Memory B cell (primary cell): ENCODE results near the gene NME9.

Source experiments
- ATAC-seq: fragments of 150-1000 bp; cut with Tn5 transposase; 2 replicates; pipeline ENCODE4 v1.10.0; 2021; ENCODE audit warnings: low read depth, mild to moderate bottlenecking, moderate library complexity
- DNase-seq, 2 donors: peaks; one replicate each; pipeline ENCODE4 v3.0.0; 2022; ENCODE audit warnings: low spot score in 2 of 2
- H3K27ac Mint-ChIP-seq: one replicate; pipeline ENCODE4 v1.8.0; 2022; ENCODE audit warnings: mild to moderate bottlenecking, moderate library complexity, mixed read lengths
- H3K27me3 Mint-ChIP-seq: one replicate; pipeline ENCODE4 v1.8.0; 2022; ENCODE audit warnings: mixed read lengths
- H3K36me3 Mint-ChIP-seq: one replicate; pipeline ENCODE4 v1.8.0; 2022; ENCODE audit warnings: mild to moderate bottlenecking, mixed read lengths
- H3K4me1 Mint-ChIP-seq: one replicate; pipeline ENCODE4 v1.8.0; 2022; ENCODE audit warnings: mixed read lengths
- H3K4me3 Mint-ChIP-seq: one replicate; pipeline ENCODE4 v1.8.0; 2022; ENCODE audit warnings: mild to moderate bottlenecking, moderate library complexity, mixed read lengths
- H3K9me3 Mint-ChIP-seq: one replicate; pipeline ENCODE4 v1.8.0; 2022; ENCODE audit warnings: mixed read lengths

The NME9 gene

GRCh38 chr3:138300647-138301046 lies 29.0 kb downstream of the NME9 start:
- no peak for ATAC-seq

GRCh38 chr3:138297876-138298275 lies 31.8 kb downstream of the NME9 start:
- Mint-ChIP-seq H3K4me1 (no peaks in the 10 kb centered on the region), H3K9me3 (no peaks in the 10 kb centered on the region), H3K27me3 (no peaks in the 10 kb centered on the region), H3K4me3 (no peak overlapping the region), H3K36me3 (peaks cover 20% of the 10 kb centered on the region), H3K27ac (no peak overlapping the region)
- DNase-seq: no peak
- no peak for ATAC-seq

More at GRCh38 chr3:138300647-138301046, 29.0 kb downstream of the NME9 start:
- Mint-ChIP-seq H3K27ac (no peak overlapping the region), H3K27me3 (no peaks in the 10 kb centered on the region), H3K4me3 (no peak overlapping the region), H3K9me3 (no peaks in the 10 kb centered on the region), H3K4me1 (no peaks in the 10 kb centered on the region), H3K36me3 (peaks cover 9% of the 10 kb centered on the region)
- DNase-seq: no peak

GRCh38 chr3:138297059-138297607 lies 32.5 kb downstream of the NME9 start:
- Mint-ChIP-seq H3K9me3 (no peaks in the 10 kb centered on the region), H3K36me3 (peaks cover 25% of the 10 kb centered on the region), H3K4me3 (no peak overlapping the region), H3K27me3 (no peaks in the 10 kb centered on the region), H3K4me1 (no peaks in the 10 kb centered on the region), H3K27ac (no peak overlapping the region)
- no peak for ATAC-seq
- no peak for DNase-seq

GRCh38 chr3:138296639-138297038 lies 33.0 kb downstream of the NME9 start:
- peaks cover 27% of the 10 kb centered on the region for H3K36me3 Mint-ChIP-seq
- DNase-seq (no peak), ATAC-seq (no peak)
- H3K4me3 Mint-ChIP-seq: no peak overlapping the region
- no peaks in the 10 kb centered on the region for H3K9me3 Mint-ChIP-seq
- no peaks in the 10 kb centered on the region for H3K4me1 Mint-ChIP-seq
- no peaks in the 10 kb centered on the region for H3K27me3 Mint-ChIP-seq
- H3K27ac Mint-ChIP-seq: no peak overlapping the region

GRCh38 chr3:138289701-138290100 lies 40.0 kb downstream of the NME9 start:
- ATAC-seq (no peak), DNase-seq (no peak)
- H3K27ac Mint-ChIP-seq: peak overlapping the region; percentile 15
- H3K4me3 Mint-ChIP-seq: no peak overlapping the region
- H3K9me3 Mint-ChIP-seq: no peaks in the 10 kb centered on the region
- H3K27me3 Mint-ChIP-seq: no peaks in the 10 kb centered on the region
- H3K4me1 Mint-ChIP-seq: no peaks in the 10 kb centered on the region
- peaks cover 35% of the 10 kb centered on the region for H3K36me3 Mint-ChIP-seq

GRCh38 chr3:138289260-138289659 lies 40.4 kb downstream of the NME9 start:
- H3K27me3 Mint-ChIP-seq: no peaks in the 10 kb centered on the region
- H3K36me3 Mint-ChIP-seq: peaks cover 35% of the 10 kb centered on the region
- ATAC-seq: no peak
- peak overlapping the region; percentile 15 for H3K27ac Mint-ChIP-seq
- DNase-seq: no peak
- H3K4me3 Mint-ChIP-seq: no peak overlapping the region
- no peaks in the 10 kb centered on the region for H3K4me1 Mint-ChIP-seq
- no peaks in the 10 kb centered on the region for H3K9me3 Mint-ChIP-seq

- ATAC-seq (no peak), DNase-seq (no peak)
- Mint-ChIP-seq H3K4me1 (no peaks in the 10 kb centered on the region), H3K27ac (no peak overlapping the region), H3K4me3 (no peak overlapping the region), H3K36me3 (peaks cover 21% of the 10 kb centered on the region), H3K27me3 (no peaks in the 10 kb centered on the region), H3K9me3 (no peaks in the 10 kb centered on the region)
Observed at GRCh38 chr3:138284957-138285477, 44.6 kb downstream of the NME9 start.

GRCh38 chr3:138284079-138284478 lies 45.6 kb downstream of the NME9 start:
- Mint-ChIP-seq H3K36me3 (peaks cover 12% of the 10 kb centered on the region), H3K4me3 (no peak overlapping the region), H3K9me3 (no peaks in the 10 kb centered on the region), H3K4me1 (no peaks in the 10 kb centered on the region), H3K27me3 (no peaks in the 10 kb centered on the region), H3K27ac (no peak overlapping the region)
- ATAC-seq (no peak), DNase-seq (no peak)

- H3K9me3 Mint-ChIP-seq: no peaks in the 10 kb centered on the region
- ATAC-seq: no peak
- H3K36me3 Mint-ChIP-seq: peaks cover 11% of the 10 kb centered on the region
- no peaks in the 10 kb centered on the region for H3K27me3 Mint-ChIP-seq
- no peak overlapping the region for H3K4me3 Mint-ChIP-seq
- no peaks in the 10 kb centered on the region for H3K4me1 Mint-ChIP-seq
- no peak overlapping the region for H3K27ac Mint-ChIP-seq
- no peak for DNase-seq
Observed at GRCh38 chr3:138282836-138283235, 46.8 kb downstream of the NME9 start.

- H3K4me3 Mint-ChIP-seq: no peak overlapping the region
- ATAC-seq (no peak), DNase-seq (no peak)
- H3K36me3 Mint-ChIP-seq: peaks cover 19% of the 10 kb centered on the region
- no peaks in the 10 kb centered on the region for H3K27me3 Mint-ChIP-seq
- H3K27ac Mint-ChIP-seq: no peak overlapping the region
- H3K4me1 Mint-ChIP-seq: no peaks in the 10 kb centered on the region
- H3K9me3 Mint-ChIP-seq: no peaks in the 10 kb centered on the region
Observed at GRCh38 chr3:138281561-138281960, 48.1 kb downstream of the NME9 start.

GRCh38 chr3:138271189-138271794 lies 58.4 kb downstream of the NME9 start:
- H3K9me3 Mint-ChIP-seq: no peaks in the 10 kb centered on the region
- peak overlapping the region; percentile 10 for H3K27ac Mint-ChIP-seq
- no peaks in the 10 kb centered on the region for H3K27me3 Mint-ChIP-seq
- no peak overlapping the region for H3K4me3 Mint-ChIP-seq
- H3K4me1 Mint-ChIP-seq: peaks cover 2% of the 10 kb centered on the region
- ATAC-seq (no peak), DNase-seq (no peak)
- H3K36me3 Mint-ChIP-seq: peaks cover 41% of the 10 kb centered on the region

- ATAC-seq (no peak), DNase-seq (no peak)
- Mint-ChIP-seq H3K4me1 (peaks cover 2% of the 10 kb centered on the region), H3K9me3 (no peaks in the 10 kb centered on the region), H3K27me3 (no peaks in the 10 kb centered on the region), H3K36me3 (peaks cover 36% of the 10 kb centered on the region), H3K4me3 (no peak overlapping the region), H3K27ac (no peak overlapping the region)
Observed at GRCh38 chr3:138270245-138270644, 59.4 kb downstream of the NME9 start.

- no peak overlapping the region for H3K27ac Mint-ChIP-seq
- DNase-seq: no peak
- H3K4me1 Mint-ChIP-seq: peaks cover 2% of the 10 kb centered on the region
- no peaks in the 10 kb centered on the region for H3K9me3 Mint-ChIP-seq
- no peaks in the 10 kb centered on the region for H3K27me3 Mint-ChIP-seq
- peaks cover 20% of the 10 kb centered on the region for H3K36me3 Mint-ChIP-seq
- ATAC-seq: no peak
- H3K4me3 Mint-ChIP-seq: no peak overlapping the region
Observed at GRCh38 chr3:138267083-138267482, 62.6 kb downstream of the NME9 start.

- Mint-ChIP-seq H3K27ac (peak overlapping the region; percentile 23), H3K4me1 (no peaks in the 10 kb centered on the region), H3K4me3 (no peak overlapping the region), H3K9me3 (no peaks in the 10 kb centered on the region), H3K27me3 (no peaks in the 10 kb centered on the region), H3K36me3 (peaks cover 18% of the 10 kb centered on the region)
- DNase-seq (no peak), ATAC-seq (no peak)
Observed at GRCh38 chr3:138265745-138266144, 63.9 kb downstream of the NME9 start.

- Mint-ChIP-seq H3K27ac (no peak overlapping the region), H3K4me3 (no peak overlapping the region), H3K4me1 (no peaks in the 10 kb centered on the region), H3K36me3 (peaks cover 20% of the 10 kb centered on the region), H3K9me3 (no peaks in the 10 kb centered on the region), H3K27me3 (no peaks in the 10 kb centered on the region)
- ATAC-seq: no peak
- no peak for DNase-seq
Observed at GRCh38 chr3:138263104-138263503, 66.5 kb downstream of the NME9 start.
